HUDEP-2 (cell line): ENCODE data around the gene SIGLEC15.
"Not testable (repeated sequence)": the region's sequence is repeated elsewhere in the genome, so short reads cannot be mapped to it uniquely, and the experiment has no call there.

Experiments used
- DNase-seq, 76 experiments: peaks; one replicate each; lab custom pipeline; 2025; ENCODE audit not compliant: unreplicated experiment in 76 of 76; lab: John Stamatoyannopoulos, UW

Gene SIGLEC15

GRCh38 chr18:45825258-45826044 lies at the start of gene SIGLEC15:
Gene SIGLEC15, plus strand, starts transcription at chr18:45825675. Its CDS starts 54 bp downstream, at chr18:45825729.
- DNase-seq: no peak

GRCh38 chr18:45775743-45776142 lies 49.7 kb upstream of the SIGLEC15 start:
- DNase-seq: peak in 1 of 76 experiments; percentile 35

- no peak for DNase-seq
Measured at GRCh38 chr18:45777393-45777792, 48.1 kb upstream of the SIGLEC15 start.

GRCh38 chr18:45780568-45780967 lies 44.9 kb upstream of the SIGLEC15 start:
- DNase-seq: no peak

GRCh38 chr18:45782662-45783061 lies 42.8 kb upstream of the SIGLEC15 start:
- no peak for DNase-seq

GRCh38 chr18:45783097-45784075 lies 42.1 kb upstream of the SIGLEC15 start:
- no peak for DNase-seq

- peak in 3 of 76 experiments; percentile 16 to 26 (median 17) for DNase-seq
Measured at GRCh38 chr18:45785134-45785533, 40.3 kb upstream of the SIGLEC15 start.

GRCh38 chr18:45786941-45787340 lies 38.5 kb upstream of the SIGLEC15 start:
- DNase-seq: no peak

GRCh38 chr18:45787346-45787745 lies 38.1 kb upstream of the SIGLEC15 start:
- DNase-seq: no peak

- no peak for DNase-seq
Measured at GRCh38 chr18:45788861-45789260, 36.6 kb upstream of the SIGLEC15 start.

GRCh38 chr18:45792506-45793263 lies 32.8 kb upstream of the SIGLEC15 start:
- peak in 31 of 76 experiments; percentile 2 to 83 (median 39) for DNase-seq

- no peak for DNase-seq
Measured at GRCh38 chr18:45793264-45793965, 32.1 kb upstream of the SIGLEC15 start.

GRCh38 chr18:45801416-45802004 lies 24.0 kb upstream of the SIGLEC15 start:
- DNase-seq: no peak

GRCh38 chr18:45802814-45803492 lies 22.5 kb upstream of the SIGLEC15 start:
- peak in 19 of 76 experiments; percentile 9 to 58 (median 31) for DNase-seq

- DNase-seq: no peak
Measured at GRCh38 chr18:45805551-45805950, 19.9 kb upstream of the SIGLEC15 start.

- peak in 1 of 76 experiments; percentile 10 for DNase-seq
Measured at GRCh38 chr18:45806226-45806625, 19.2 kb upstream of the SIGLEC15 start.

GRCh38 chr18:45807144-45807543 lies 18.3 kb upstream of the SIGLEC15 start:
- peak in 22 of 76 experiments; percentile 5 to 49 (median 20) for DNase-seq

GRCh38 chr18:45814733-45815132 lies 10.7 kb upstream of the SIGLEC15 start:
- not testable (repeated sequence) for DNase-seq

GRCh38 chr18:45817543-45817942 lies 7.9 kb upstream of the SIGLEC15 start:
- DNase-seq: no peak
